Endodermal cell (in vitro differentiated cells): ENCODE measurements around the gene FAM193A. TPM values are rescaled to one million over a fixed set of nuclear protein-coding genes. Genes with fewer than 3 reads are reported as not detected.

ENCODE experiments used
- DNase-seq: peaks from one replicate; pipeline ENCODE4 v3.0.0-alpha.2; 2017
- H3K27ac ChIP-seq: 2 replicates; pipeline ENCODE4 v1.5.1; 2013; ENCODE audit warnings: mild to moderate bottlenecking, low read depth, low read length, moderate library complexity
- H3K27me3 ChIP-seq: 2 replicates; pipeline ENCODE4 v1.6.1; 2013; ENCODE audit warnings: mild to moderate bottlenecking, low read length, moderate library complexity; ENCODE audit not compliant: insufficient read depth, control insufficient read depth, poor library complexity, severe bottlenecking
- H3K36me3 ChIP-seq: 2 replicates; pipeline ENCODE4 v1.7.0; 2013; ENCODE audit warnings: mild to moderate bottlenecking, low read length, moderate library complexity; ENCODE audit not compliant: control insufficient read depth, insufficient read depth
- H3K4me1 ChIP-seq: one replicate; pipeline ENCODE4 v1.7.0; 2013; ENCODE audit warnings: low read length; ENCODE audit not compliant: control insufficient read depth, insufficient read depth
- H3K4me3 ChIP-seq: 2 replicates; pipeline ENCODE4 v1.5.1; 2013; ENCODE audit warnings: mild to moderate bottlenecking, low read length, moderate library complexity
- H3K9ac ChIP-seq: 2 replicates; pipeline ENCODE4 v1.6.1; 2013; ENCODE audit warnings: mild to moderate bottlenecking, low read length, moderate library complexity; ENCODE audit not compliant: poor library complexity, severe bottlenecking; ENCODE audit errors: extremely low read depth
- H3K9me3 ChIP-seq: 2 replicates; pipeline ENCODE4 v1.6.1; 2013; ENCODE audit warnings: mild to moderate bottlenecking, low read length, moderate library complexity; ENCODE audit not compliant: control insufficient read depth
- H3K27ac Mint-ChIP-seq: 2 replicates; pipeline ENCODE4 v1.8.0; 2020; ENCODE audit warnings: mixed read lengths
- H3K27me3 Mint-ChIP-seq: 2 replicates; pipeline ENCODE4 v1.8.0; 2021; ENCODE audit warnings: mild to moderate bottlenecking, mixed read lengths; ENCODE audit not compliant: insufficient read depth
- H3K36me3 Mint-ChIP-seq: 2 replicates; pipeline ENCODE4 v1.8.0; 2020; ENCODE audit warnings: low read depth, mixed read lengths
- H3K4me1 Mint-ChIP-seq: 2 replicates; pipeline ENCODE4 v1.8.0; 2020; ENCODE audit warnings: mixed read lengths
- H3K4me3 Mint-ChIP-seq: 2 replicates; pipeline ENCODE4 v1.8.0; 2020; ENCODE audit warnings: mild to moderate bottlenecking, moderate library complexity, mixed read lengths
- H3K9me3 Mint-ChIP-seq: 2 replicates; pipeline ENCODE4 v1.8.0; 2020; ENCODE audit warnings: mild to moderate bottlenecking, mixed read lengths
- CTCF ChIP-seq: fragments of 200-600 bp; sonication (generic); conservative IDR thresholded peaks from 2 replicates; pipeline ENCODE4 v1.5.0; 2021; ENCODE audit warnings: antibody characterized with exemption, mild to moderate bottlenecking
- WGBS, 2 experiments: methylation state at CpG; one replicate each; pipeline versions ENCODE4 v1.1.5 to v1.1.7; 2013; ENCODE audit warnings: missing lambda C conversion rate in 2 of 2, mixed read lengths in 1 of 2; ENCODE audit not compliant: insufficient coverage in 1 of 2, insufficient read length in 1 of 2; 5-methylcytosine and 5-hydroxymethylcytosine counted together
- total RNA-seq, 2 donors: library from RNA; stranded (reverse); fragmentation: NEBNext Ultra II Directional in 1 of 2; extraction: Animal tissue kit (Norgen Biotek cat#: 25700) in 1 of 2; gene quantifications; 2 replicates in 1 of 2; 3 replicates in 1 of 2; pipeline ENCODE4 v1.2.1, GENCODE V29; 2021

Gene FAM193A
- total RNA-seq, 2 donors from 2014 or later = 32.1 to 39.0 TPM

- no peak overlapping the region for H3K27ac ChIP-seq
- H3K9me3 ChIP-seq = no peaks in the 10 kb centered on the region
- H3K36me3 Mint-ChIP-seq = peaks cover 74% of the 10 kb centered on the region
- 95 to 98% methylated on average over 5 of the region's 5 CpGs for WGBS, 2 experiments
- H3K27me3 ChIP-seq = no peaks in the 10 kb centered on the region
- no peak overlapping the region for H3K27ac Mint-ChIP-seq
- H3K36me3 ChIP-seq = peaks cover 86% of the 10 kb centered on the region
- peaks cover 3% of the 10 kb centered on the region for H3K4me1 Mint-ChIP-seq
- no peaks in the 10 kb centered on the region for H3K27me3 Mint-ChIP-seq
- TF ChIP-seq CTCF = no peak
- H3K4me1 ChIP-seq = no peaks in the 10 kb centered on the region
- H3K9ac ChIP-seq = no peak overlapping the region
- DNase-seq = no peak
- H3K9me3 Mint-ChIP-seq = no peaks in the 10 kb centered on the region
- H3K4me3 Mint-ChIP-seq = no peak overlapping the region
- no peak overlapping the region for H3K4me3 ChIP-seq
Observed at GRCh38 chr4:2503809-2504208, 32.6 kb upstream of the FAM193A start.

- H3K4me1 Mint-ChIP-seq = peaks cover 8% of the 10 kb centered on the region
- no peak overlapping the region for H3K4me3 ChIP-seq
- no peak for DNase-seq
- no peak overlapping the region for H3K9ac ChIP-seq
- H3K36me3 Mint-ChIP-seq = peaks cover 64% of the 10 kb centered on the region
- 94 to 95% methylated on average over 4 of the region's 4 CpGs for WGBS, 2 experiments
- no peaks in the 10 kb centered on the region for H3K27me3 ChIP-seq
- H3K27ac Mint-ChIP-seq = peak overlapping the region; percentile 29
- H3K4me3 Mint-ChIP-seq = no peak overlapping the region
- H3K9me3 ChIP-seq = no peaks in the 10 kb centered on the region
- no peak for TF ChIP-seq CTCF
- H3K9me3 Mint-ChIP-seq = no peaks in the 10 kb centered on the region
- H3K27me3 Mint-ChIP-seq = no peaks in the 10 kb centered on the region
- H3K36me3 ChIP-seq = peaks cover 80% of the 10 kb centered on the region
- H3K4me1 ChIP-seq = peaks cover 5% of the 10 kb centered on the region
- H3K27ac ChIP-seq = no peak overlapping the region
Observed at GRCh38 chr4:2507259-2507658, 29.2 kb upstream of the FAM193A start.

GRCh38 chr4:2507855-2508254 lies 28.6 kb upstream of the FAM193A start:
- no peak for TF ChIP-seq CTCF
- peaks cover 82% of the 10 kb centered on the region for H3K36me3 ChIP-seq
- no peak for DNase-seq
- Mint-ChIP-seq H3K27me3 (no peaks in the 10 kb centered on the region), H3K4me1 (peaks cover 8% of the 10 kb centered on the region), H3K36me3 (peaks cover 64% of the 10 kb centered on the region), H3K9me3 (no peaks in the 10 kb centered on the region), H3K27ac (no peak overlapping the region), H3K4me3 (no peak overlapping the region)
- no peak overlapping the region for H3K4me3 ChIP-seq
- no peaks in the 10 kb centered on the region for H3K27me3 ChIP-seq
- H3K4me1 ChIP-seq = peaks cover 5% of the 10 kb centered on the region
- H3K9ac ChIP-seq = no peak overlapping the region
- WGBS, 2 experiments = 88 to 95% methylated on average over 7 of the region's 7 CpGs
- no peak overlapping the region for H3K27ac ChIP-seq
- no peaks in the 10 kb centered on the region for H3K9me3 ChIP-seq
